ENCODE results near the gene RPS27L.

DNA sequence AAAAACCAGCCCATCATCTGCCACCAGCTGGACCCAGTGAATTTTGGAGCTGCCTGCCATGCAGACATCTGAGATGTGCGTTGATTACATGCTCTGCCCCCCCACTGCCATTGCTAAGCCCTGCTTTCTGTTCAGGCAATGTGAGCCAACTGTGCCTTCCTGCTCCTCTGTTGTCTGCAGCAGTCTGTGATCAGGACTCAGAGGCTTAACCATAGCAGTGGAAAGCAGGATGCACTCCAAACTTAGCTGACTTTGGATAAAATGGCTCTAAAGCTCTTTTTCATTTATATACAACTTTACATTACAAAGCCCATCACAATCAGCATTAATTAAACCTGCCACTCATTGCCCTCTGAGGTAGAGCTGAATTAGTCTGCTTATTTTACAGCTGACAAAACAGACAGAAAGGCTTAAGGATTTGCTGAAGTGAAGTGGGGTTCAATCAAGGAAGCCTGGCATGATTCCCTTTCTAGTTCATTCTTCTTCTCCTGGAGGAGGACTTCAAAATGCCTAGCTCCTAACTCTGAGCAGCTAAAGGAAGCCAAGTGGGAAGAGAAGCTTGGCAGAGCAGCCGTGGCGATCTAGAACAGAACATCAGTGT, 15.7 kb upstream of the RPS27L start:
- TF ChIP-seq, protein P1, sequence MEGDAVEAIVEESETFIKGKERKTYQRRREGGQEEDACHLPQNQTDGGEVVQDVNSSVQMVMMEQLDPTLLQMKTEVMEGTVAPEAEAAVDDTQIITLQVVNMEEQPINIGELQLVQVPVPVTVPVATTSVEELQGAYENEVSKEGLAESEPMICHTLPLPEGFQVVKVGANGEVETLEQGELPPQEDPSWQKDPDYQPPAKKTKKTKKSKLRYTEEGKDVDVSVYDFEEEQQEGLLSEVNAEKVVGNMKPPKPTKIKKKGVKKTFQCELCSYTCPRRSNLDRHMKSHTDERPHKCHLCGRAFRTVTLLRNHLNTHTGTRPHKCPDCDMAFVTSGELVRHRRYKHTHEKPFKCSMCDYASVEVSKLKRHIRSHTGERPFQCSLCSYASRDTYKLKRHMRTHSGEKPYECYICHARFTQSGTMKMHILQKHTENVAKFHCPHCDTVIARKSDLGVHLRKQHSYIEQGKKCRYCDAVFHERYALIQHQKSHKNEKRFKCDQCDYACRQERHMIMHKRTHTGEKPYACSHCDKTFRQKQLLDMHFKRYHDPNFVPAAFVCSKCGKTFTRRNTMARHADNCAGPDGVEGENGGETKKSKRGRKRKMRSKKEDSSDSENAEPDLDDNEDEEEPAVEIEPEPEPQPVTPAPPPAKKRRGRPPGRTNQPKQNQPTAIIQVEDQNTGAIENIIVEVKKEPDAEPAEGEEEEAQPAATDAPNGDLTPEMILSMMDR (IDR thresholded peaks at IDR 0.05), result no peak
- no peak for TF ChIP-seq POLR2A (IDR thresholded peaks at IDR 0.05)

Measured in esophagus squamous epithelium (tissue), 4 donors.